ENCODE measurements around the gene PRKAR1A. TPM values are rescaled to one million over a fixed set of nuclear protein-coding genes. Genes with fewer than 3 reads are reported as not detected.

PRKAR1A gene
- total and polyA plus RNA-seq, 11 donors: 192 to 1,392 (median 837) TPM

DNA sequence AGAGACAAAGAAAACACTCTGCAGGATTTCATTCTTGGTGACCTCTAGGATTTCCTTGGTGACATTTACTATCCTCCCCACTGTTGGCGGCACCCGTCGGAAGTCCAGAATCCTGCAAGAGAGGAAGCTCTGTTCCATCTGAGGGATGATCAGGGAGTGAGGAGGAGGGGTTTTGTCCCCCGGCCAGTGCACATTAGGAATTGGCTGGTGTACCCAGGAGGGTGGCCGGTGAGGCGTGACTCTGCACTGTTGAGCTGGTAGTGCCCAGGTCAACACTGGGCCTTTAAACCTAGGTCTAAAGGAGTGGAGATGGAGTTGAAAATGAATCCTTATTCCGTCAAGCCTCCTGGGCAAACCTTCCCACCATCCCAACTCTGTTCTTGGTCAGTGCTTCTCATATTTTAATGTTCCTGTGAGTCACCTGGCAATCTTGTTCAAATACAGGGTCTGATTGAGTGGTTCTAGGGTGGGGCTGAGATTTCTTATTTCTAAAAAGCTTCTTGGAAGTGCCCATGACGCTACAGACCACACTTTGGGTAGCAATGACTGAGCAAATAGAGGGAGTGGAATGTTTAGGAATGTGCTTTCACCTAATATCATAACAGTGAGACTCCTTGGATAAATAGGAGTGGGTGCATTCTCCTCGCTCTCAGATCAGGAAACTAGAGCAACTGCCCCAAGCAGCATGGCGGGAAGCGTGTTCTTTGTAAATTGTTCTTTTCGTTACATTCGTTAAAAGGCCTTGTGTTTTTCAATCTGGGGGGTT lies 30.7 kb downstream of the PRKAR1A start:
- intact Hi-C loops (cut with DNase I): loop anchor here in 4 of 10 donors (5.0 to 10.0 kb wide), 4 partner anchors 54 to 219 kb away; no protein-coding TSS in a partner anchor
- no peak for ATAC-seq

DNA sequence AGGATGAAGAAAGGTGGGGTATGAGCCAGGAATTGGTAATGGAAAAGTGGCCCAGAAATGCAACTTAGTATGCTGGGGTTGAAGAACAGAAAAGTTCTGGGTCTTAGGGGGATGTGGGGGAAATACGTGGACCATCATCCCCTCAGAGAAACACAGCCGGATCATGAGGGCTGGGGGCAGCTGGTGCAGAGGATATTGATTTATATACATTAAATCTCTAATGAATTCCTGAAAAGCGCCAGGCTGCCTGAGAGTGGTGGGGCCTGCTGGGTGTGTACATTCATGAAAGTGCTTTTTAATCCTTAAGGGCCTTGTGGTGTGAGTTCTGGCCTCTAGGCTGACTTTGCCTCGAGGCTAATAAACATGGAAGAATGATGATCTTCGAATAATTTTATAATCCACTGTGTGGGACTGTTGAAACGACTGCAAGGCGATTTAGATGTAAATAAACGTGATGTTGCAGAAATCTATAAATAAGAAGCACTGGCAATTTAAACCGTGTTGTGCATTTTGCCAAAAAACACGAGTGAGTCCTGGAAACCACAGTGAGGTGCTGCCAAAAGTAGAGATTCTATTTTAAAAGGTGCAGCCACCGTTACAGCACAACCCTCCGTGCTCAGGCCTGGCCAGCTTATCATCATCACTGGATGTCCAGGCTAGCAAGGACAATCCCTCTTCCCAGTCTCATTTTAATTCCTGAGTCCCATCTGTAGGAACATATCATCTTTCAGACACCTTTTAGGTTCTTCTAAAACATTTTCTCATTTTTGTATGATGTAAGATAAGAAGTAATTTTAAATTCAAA lies 32.1 kb downstream of the PRKAR1A start:
- Histone ChIP-seq H3K4me1 (peaks cover 0 to 13% (median 3%) of the 10 kb centered on the region in 12 donors), H3K27ac (peak overlapping the region in 2 of 12 donors; percentile 12 to 46), H3K4me3 (no peak overlapping the region), H3K9me3 (peaks cover 0 to 13% (median 0%) of the 10 kb centered on the region in 12 donors), H3K36me3 (peaks cover 0 to 52% (median 35%) of the 10 kb centered on the region in 9 donors), H3K27me3 (no peaks in the 10 kb centered on the region)
- intact Hi-C loops (cut with DNase I): loop anchor here in 4 of 10 donors (5.0 to 10.0 kb wide), 4 partner anchors 53 to 218 kb away; no protein-coding TSS in a partner anchor
- DNase-seq (no peak), ATAC-seq (peak in 3 of 4 donors; percentile 35 to 48 (median 48))
- TF ChIP-seq POLR2A (IDR thresholded peaks at IDR 0.05): no peak
- TF ChIP-seq, protein P1, sequence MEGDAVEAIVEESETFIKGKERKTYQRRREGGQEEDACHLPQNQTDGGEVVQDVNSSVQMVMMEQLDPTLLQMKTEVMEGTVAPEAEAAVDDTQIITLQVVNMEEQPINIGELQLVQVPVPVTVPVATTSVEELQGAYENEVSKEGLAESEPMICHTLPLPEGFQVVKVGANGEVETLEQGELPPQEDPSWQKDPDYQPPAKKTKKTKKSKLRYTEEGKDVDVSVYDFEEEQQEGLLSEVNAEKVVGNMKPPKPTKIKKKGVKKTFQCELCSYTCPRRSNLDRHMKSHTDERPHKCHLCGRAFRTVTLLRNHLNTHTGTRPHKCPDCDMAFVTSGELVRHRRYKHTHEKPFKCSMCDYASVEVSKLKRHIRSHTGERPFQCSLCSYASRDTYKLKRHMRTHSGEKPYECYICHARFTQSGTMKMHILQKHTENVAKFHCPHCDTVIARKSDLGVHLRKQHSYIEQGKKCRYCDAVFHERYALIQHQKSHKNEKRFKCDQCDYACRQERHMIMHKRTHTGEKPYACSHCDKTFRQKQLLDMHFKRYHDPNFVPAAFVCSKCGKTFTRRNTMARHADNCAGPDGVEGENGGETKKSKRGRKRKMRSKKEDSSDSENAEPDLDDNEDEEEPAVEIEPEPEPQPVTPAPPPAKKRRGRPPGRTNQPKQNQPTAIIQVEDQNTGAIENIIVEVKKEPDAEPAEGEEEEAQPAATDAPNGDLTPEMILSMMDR (IDR thresholded peaks at IDR 0.05): no peak
- 57 to 72% (median 61%) methylated on average over 12 of the region's 12 CpGs for WGBS, 4 donors

More for the DNA sequence above, 30.7 kb downstream of the PRKAR1A start:
- Histone ChIP-seq H3K9me3 (peaks cover 0 to 13% (median 0%) of the 10 kb centered on the region in 12 donors), H3K4me3 (no peak overlapping the region), H3K4me1 (peaks cover 0 to 16% (median 3%) of the 10 kb centered on the region in 12 donors), H3K27ac (no peak overlapping the region), H3K27me3 (no peaks in the 10 kb centered on the region), H3K36me3 (peaks cover 0 to 64% (median 49%) of the 10 kb centered on the region in 9 donors)
- no peak for TF ChIP-seq POLR2A (IDR thresholded peaks at IDR 0.05)
- TF ChIP-seq, protein P1 (IDR thresholded peaks at IDR 0.05): no peak
- WGBS, 4 donors: 94 to 99% (median 98%) methylated on average over 10 to 13 of the region's 13 CpGs
- DNase-seq: no peak

- H3K27me3 ChIP-seq: no peaks in the 10 kb centered on the region
- H3K4me1 ChIP-seq: peaks cover 0 to 22% (median 9%) of the 10 kb centered on the region in 12 donors
- no peaks in the 10 kb centered on the region for H3K9me3 ChIP-seq
- DNase-seq (no peak), ATAC-seq (no peak)
- intact Hi-C loops (cut with DNase I): no loop called here
- H3K4me3 ChIP-seq: no peak overlapping the region
- TF ChIP-seq, protein P1 (IDR thresholded peaks at IDR 0.05): no peak
- peaks cover 0 to 38% (median 19%) of the 10 kb centered on the region in 9 donors for H3K36me3 ChIP-seq
- WGBS, 4 donors: 93 to 97% (median 95%) methylated on average over 4 of the region's 4 CpGs
- no peak overlapping the region for H3K27ac ChIP-seq
Observed at GRCh38 chr17:68556551-68556950, 44.3 kb downstream of the PRKAR1A start.

DNA sequence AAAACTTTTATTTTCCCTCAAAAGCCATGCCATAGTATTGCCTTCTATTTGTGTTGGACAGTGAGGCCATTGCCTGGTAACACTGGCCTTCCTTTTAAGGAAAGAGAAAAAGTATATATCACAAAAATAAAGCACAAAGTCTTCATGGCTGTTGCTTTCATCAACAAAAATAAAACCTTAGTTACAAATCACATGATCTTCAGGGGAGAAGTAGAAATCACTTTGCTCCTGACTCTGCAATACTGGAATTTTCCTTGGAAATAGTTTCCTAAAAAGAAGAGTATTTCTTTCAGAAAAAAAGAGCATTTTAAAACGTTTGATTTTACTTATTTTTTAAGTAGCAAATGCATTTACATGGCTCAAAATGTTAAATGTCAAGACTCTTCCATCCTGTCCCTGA lies 47.1 kb downstream of the PRKAR1A start:
- 2 to 22% (median 12%) methylated on average over 1 of the region's 1 CpG for WGBS, 4 donors
- H3K9me3 ChIP-seq: no peaks in the 10 kb centered on the region
- DNase-seq (no peak), ATAC-seq (no peak)
- no peak overlapping the region for H3K4me3 ChIP-seq
- peak overlapping the region in 1 of 12 donors; percentile 5 for H3K27ac ChIP-seq
- H3K36me3 ChIP-seq: peaks cover 0 to 19% (median 12%) of the 10 kb centered on the region in 9 donors
- intact Hi-C loops (cut with DNase I): no loop called here
- no peaks in the 10 kb centered on the region for H3K27me3 ChIP-seq
- TF ChIP-seq, protein P1 (IDR thresholded peaks at IDR 0.05): no peak
- TF ChIP-seq POLR2A (IDR thresholded peaks at IDR 0.05): no peak
- peaks cover 0 to 37% (median 13%) of the 10 kb centered on the region in 12 donors for H3K4me1 ChIP-seq
